ENCODE results near the gene TSGA10. TPM values are rescaled to one million over a fixed set of nuclear protein-coding genes. Genes with fewer than 3 reads are reported as not detected.
"Not testable (repeated sequence)": the region's sequence is repeated elsewhere in the genome, so short reads cannot be mapped to it uniquely, and the experiment has no call there.

TSGA10 gene
- polyA plus RNA-seq, 3 donors: 0.79 to 8.1 (median 3.4) TPM

DNA sequence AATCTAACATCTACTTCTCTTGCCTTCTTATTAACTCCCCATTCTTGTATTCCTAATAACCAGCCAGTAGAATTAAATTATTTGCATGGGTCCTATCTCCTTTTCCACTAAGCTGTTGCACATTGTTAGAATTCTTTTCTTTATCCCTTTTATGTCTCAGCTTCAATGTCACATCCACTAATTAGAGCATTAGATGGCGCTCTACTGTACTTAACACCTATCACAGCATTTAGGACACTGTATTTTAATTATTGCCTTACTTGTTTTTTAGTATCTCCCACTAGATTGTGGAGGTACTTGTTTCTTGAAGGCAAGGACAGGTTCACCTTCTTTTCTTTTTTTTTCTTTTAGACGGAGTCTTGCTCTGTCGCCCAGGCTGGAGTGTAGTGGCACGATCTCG is 3.9 kb upstream of the TSGA10 start:
- 94 to 95% (median 94%) methylated on average over 5 of the region's 5 CpGs for WGBS, 3 donors
- no peak overlapping the region for H3K27ac ChIP-seq (ENCODE audit: low read depth, low read length)

DNA sequence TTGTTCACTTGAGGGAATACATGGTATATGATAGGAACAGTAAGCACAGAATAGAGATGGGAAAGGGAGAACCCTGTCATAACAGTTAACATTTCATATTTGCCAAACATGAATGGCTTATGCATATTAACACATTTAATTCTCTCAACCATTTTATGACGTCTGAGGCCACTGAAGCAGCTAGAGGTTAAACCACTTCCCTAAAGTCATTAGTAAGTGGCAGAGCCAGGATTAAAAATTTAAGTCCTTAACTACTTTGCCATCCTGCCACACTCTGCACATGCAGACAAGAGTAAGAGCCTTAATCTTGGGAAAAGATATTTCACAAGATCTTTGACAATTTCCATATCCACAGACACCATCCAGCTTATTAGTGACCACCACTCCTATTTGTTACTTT is 2.1 kb upstream of the TSGA10 start:
- no peak overlapping the region for H3K27ac ChIP-seq (ENCODE audit: low read depth, low read length)
- WGBS, 3 donors: 55 to 73% (median 56%) methylated on average over 1 of the region's 1 CpG

DNA sequence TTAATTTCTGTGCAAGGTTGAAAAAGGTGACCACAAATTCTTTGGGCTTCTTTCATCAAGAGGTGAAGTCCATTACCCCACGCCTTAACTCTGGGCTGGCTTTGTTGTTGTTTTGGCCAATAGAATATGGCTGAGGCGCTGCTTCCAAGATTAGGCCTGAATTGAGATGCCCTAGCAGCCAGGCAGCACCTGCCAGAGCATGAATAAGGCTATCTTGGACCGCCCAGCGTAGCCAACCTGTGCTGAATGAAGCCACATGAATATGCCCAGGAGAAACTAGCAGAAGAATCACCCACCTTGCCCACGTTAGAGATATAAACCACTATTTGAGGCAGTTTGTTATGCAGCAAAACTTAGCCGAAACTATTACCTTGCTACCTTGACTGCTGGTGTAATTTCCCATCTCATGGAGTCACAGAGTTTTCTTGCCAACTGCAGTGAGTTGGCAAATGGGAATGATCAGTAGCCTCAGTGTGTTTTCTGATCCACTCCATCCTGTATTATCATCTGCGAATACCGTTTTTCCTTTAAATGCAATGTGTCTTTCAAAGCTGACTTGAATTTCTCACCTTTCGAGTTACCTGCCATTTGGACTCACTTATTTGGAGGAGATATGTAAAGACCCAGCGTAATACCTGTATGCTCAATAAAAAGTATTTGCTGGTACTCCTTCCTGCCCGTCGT is 679 bp downstream of the TSGA10 start:
- H3K27ac ChIP-seq (ENCODE audit: low read depth, low read length): no peak overlapping the region
- 30 to 43% (median 43%) methylated on average over 12 of the region's 12 CpGs for WGBS, 3 donors

DNA sequence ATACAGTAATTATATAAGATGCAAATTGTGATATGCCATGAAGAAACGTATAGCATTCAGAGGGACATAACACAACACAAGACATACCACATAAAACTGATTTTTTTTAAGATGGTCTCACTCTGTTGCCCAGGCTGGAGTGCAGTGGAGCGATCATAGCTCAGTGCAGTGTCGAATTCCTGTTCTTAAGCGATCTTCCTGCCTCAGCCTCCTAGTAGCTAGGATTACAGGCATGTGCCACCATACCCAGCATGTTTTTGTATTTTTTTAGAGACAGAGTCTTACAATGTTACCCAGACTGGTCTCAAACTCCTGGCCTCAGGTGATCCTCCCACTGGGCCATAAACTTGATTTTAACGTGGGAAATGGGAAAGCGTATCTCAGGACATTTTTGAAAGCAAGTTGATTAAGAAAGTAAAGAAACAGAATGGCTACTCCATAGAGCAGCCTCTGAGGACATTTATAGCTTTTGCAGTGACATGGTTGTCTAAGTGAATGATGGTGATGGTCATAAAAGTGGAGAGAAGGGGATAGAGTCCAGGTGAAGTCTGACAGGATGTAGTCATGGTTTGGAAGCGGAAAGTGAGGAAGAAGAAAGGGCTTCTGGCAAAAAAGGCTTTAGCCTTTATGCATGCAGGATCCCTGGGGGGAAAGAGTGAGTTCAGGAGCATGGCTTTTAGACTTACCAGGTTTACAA is 2.4 kb downstream of the TSGA10 start:
- no peak overlapping the region for H3K27ac ChIP-seq (ENCODE audit: low read depth, low read length)
- 85 to 88% (median 88%) methylated on average over 7 of the region's 7 CpGs for WGBS, 3 donors

DNA sequence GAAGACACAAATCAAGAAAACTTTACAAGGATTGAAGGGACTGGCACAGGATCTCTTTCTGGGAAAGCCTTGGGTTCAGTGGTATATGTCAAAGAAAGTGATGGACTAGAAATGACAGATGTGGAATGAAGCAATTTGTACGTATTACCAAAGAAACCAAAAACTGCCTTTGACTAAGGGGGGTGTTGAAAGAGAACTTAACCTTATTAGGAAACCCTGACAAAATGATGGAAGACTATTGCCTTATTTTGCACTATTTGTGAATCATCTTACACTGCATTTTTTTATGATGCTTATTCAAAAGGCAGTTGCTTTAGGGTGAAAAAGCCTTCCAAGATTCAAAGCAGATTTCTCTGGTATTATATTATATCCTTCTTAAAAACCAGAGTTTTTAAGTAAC is 4.0 kb downstream of the TSGA10 start:
- 46 to 97% (median 60%) methylated on average over 1 of the region's 1 CpG for WGBS, 3 donors
- H3K27ac ChIP-seq (ENCODE audit: low read depth, low read length): no peak overlapping the region

DNA sequence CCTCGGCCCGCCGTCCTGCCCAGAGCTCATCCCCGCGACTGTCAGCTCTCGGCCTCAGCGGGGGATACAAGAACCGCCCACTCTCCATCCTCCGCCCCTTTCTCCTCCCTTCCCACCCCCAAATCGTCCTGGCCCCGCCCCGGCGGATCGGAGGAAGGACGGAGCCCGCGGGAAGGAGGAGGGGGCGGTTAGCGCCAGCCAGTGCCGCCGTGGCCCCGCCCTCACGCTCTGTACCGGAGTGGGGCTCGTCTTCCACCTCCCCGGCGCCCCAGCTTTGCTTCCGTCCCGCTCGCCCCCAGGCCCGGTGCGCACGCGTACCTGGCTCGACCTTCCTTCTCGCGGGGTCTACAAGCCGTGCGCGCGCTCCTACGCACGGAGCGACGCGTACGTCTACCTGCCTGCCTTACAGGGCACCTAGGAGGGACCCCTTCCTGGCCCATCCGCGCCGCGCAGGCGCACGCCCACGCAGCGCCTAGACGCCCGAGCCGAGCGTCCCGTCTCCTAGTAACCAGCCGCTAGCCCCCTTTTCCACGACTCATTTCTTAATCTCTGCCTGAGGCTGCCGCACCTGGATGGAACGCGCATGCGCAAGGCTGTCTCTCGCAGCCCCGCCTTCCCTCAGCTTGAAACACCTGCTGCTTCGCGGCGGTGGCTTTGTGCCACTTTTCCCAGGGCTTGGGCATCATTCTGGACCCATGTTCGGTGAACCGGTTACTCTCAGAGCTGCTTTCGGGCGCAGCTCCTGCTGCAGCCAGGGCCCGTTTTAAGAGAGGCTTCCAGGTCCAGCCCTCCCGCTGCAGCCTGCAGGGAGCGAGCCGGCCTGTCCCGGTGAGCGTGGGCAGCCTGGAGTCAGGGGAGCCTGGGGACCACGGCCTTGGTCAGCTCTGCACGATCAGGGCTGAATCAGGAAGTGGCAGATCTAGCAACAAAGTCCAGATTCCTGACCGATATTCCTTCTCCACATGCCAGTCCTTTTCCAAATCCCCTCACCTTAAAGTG is 13.3 kb downstream of the TSGA10 start, which contains the start of gene C2orf15:
TSS of gene C2orf15 (plus strand) at position 598 of the 999 bp plus-strand sequence. CDS start 8,852 bp downstream, outside the sequence.
- WGBS, 3 donors: 0 to 1% (median 0%) methylated on average over 73 to 84 of the region's 84 CpGs
- H3K27ac ChIP-seq (ENCODE audit: low read depth, low read length): no peak within 1 kb of the TSS

DNA sequence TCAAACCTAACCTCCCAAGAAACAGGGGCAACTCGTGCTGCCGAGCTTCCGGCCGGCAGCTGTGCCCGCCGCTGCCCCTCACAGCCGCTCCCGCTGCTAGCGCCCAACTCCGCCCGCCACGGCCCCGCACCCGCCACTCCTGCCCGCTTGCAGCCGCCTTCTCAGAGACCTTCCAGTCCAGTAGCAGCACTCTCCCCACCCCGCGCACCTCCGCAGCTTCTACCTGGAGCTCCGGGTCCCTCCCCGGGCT is 14.0 kb downstream of the TSGA10 start:
- 0% methylated on average over 19 to 21 of the region's 21 CpGs for WGBS, 3 donors
- no peak overlapping the region for H3K27ac ChIP-seq (ENCODE audit: low read depth, low read length)

DNA sequence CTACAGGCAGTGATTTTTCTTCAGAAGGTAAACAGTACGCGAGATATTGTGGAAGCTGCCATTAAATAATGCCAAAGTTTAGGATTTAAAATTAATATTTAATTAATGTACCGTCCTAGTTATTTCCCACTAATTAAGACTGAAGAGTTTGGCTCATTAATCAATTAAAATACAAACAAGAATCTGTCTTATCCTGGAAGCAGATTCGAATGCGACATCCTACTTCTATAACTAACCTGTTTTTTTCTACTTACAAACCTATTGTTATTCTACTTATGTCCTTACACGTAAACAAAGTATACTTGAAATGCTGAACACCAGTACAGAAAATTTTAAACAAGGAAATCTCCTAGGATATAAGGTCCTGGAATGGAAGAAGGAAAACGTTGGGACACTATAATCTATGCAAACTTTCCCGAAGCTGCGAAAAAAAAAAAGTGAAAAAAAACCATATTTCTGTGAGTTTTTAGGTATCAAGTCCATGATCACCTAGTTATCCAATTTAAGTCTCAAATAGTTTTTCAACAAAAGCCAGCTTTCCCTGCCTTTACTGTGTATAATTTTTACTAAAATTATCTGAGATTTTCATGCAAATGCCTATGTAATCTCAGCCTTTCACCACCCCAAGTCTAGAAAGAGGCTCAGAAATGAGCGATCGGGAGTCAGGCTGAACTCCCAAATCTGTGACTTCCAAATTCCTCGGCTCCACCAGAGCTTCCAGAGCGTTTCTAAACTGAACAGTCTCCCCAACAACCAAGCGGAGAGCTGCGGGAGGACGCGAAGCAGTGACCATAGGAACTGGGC is 14.5 kb downstream of the TSGA10 start:
- 9 to 29% (median 23%) methylated on average over 17 of the region's 17 CpGs for WGBS, 3 donors
- H3K27ac ChIP-seq (ENCODE audit: low read depth, low read length): no peak overlapping the region

DNA sequence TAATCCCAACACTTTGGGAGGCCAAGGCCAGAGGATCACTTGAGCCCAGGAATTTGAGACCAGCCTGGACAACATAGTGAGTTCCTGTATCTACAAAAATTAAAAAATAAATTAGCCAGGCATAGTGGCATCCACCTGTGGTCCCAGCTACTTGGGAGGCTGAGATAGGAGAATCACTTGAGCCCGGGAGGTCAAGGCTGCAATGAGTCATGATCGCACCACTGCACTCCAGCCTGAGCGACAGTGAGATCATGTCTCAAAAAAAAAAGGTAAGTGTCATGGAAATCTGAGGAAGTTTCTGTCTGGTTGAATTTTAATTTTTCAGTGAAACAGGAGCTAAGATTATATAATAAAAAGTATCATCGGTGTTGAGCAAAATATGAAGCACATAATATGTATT is 15.7 kb downstream of the TSGA10 start:
- 96 to 98% (median 97%) methylated on average over 4 of the region's 4 CpGs for WGBS, 3 donors
- no peak overlapping the region for H3K27ac ChIP-seq (ENCODE audit: low read depth, low read length)

DNA sequence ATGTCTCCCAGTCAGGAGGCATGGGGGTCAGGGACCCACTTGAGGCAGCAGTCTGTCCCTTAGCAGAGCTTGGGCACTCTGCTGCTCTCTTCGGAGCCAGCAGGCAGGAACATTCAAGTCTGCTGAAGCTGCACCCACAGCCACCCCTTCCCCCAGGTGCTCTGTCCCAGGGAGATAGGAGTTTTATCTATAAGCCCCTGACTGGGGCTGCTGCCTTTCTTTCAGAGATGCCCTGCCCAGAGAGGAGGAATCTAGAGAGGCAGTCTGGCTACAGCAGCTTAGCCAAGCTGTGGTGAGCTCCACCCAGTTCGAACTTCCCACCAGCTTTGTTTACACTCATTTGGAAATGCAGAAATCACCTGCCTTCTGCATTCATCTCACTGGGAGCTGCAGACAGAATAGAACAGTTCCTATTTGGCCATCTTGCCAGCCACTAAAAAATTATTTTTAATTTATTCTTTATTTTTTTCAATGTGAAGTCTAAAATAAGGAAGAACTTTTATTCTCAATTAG is 19.6 kb downstream of the TSGA10 start:
- WGBS, 3 donors: 85 to 100% (median 87%) methylated on average over 2 of the region's 2 CpGs

DNA sequence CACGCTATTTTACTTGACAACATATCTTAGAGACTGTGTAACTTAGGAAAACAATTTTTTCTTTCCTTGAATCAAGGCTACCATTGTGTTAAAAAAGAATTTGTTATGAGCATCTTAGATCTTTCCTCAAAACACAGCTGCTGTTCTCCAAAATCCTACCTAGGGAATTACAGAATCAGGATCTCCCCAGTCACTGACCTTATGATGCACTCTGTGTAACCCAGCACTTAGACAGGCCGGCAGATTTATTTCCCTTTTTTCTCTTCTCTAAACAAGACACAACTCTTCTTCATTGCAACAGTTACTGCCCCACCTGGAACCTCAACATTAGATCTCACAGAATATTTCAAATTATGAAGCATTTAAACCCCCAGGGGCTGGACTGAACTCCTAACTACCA is 26.8 kb downstream of the TSGA10 start:
- H3K27ac ChIP-seq (ENCODE audit: low read depth, low read length): no peak overlapping the region
- 62 to 84% (median 66%) methylated on average over 2 of the region's 2 CpGs for WGBS, 3 donors

More for the DNA sequence above, 19.6 kb downstream of the TSGA10 start:
- H3K27ac ChIP-seq (ENCODE audit: low read depth, low read length): not testable (repeated sequence)

DNA sequence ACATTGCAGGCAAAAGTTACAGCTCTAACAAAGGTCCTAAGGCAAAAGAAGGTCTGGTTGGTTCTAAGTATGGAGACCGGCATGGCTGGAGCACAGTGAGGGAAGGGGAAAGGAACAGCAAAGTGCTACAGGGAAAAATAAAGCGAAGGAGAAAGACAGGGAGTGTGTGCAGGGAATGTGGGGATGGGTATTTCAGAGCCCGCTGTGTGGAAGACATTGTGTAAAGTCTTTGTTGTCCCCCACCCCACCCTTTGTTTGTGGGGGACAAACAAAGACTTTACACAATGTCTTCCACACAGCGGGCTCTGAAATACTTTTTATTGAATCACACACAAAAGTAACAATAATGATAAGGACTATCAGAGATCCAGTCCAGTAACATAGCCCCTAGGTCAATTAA is 42.1 kb downstream of the TSGA10 start:
- no peak overlapping the region for H3K27ac ChIP-seq (ENCODE audit: low read depth, low read length)
- 62 to 89% (median 85%) methylated on average over 4 of the region's 4 CpGs for WGBS, 3 donors

DNA sequence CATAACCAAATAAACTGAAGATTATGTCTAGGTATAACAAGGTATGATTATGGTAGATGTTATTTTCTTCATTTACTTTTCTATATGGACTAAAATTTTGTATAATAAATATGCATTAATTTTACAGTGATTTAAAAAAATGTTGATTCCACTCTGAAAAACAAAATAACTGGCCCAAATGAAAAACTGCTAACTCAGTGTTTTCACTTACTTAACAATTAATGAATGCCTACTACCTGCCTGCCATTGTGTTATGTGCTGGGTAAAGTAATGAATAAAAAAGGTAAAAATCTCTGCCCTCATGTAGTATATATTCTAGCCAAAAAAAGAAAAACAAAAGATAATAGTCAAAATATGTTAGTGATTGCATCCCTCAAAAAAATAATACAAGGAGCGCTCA is 42.8 kb downstream of the TSGA10 start:
- WGBS, 3 donors: 88 to 96% (median 93%) methylated on average over 1 of the region's 1 CpG
- H3K27ac ChIP-seq (ENCODE audit: low read depth, low read length): no peak overlapping the region

DNA sequence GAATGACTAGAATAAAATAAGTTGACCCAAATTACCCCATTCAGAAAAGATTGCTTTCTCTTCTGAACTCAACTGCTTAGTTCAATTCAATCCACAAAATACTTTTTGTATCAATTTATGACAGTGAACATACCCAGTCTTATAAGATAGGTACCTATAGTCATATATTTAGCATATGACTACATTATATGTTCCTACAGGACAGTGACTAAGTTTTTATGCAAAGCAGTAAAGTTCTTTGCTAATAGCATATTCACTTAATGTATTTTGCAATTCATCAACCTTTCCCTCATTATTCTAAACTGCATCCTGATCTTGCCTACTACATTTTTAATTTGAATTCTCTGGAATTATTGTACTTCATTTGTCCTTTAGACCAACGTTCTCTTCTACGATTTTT is 43.5 kb downstream of the TSGA10 start:
- no peak overlapping the region for H3K27ac ChIP-seq (ENCODE audit: low read depth, low read length)
- WGBS, 3 donors: 75 to 89% (median 82%) methylated on average over 2 of the region's 2 CpGs

DNA sequence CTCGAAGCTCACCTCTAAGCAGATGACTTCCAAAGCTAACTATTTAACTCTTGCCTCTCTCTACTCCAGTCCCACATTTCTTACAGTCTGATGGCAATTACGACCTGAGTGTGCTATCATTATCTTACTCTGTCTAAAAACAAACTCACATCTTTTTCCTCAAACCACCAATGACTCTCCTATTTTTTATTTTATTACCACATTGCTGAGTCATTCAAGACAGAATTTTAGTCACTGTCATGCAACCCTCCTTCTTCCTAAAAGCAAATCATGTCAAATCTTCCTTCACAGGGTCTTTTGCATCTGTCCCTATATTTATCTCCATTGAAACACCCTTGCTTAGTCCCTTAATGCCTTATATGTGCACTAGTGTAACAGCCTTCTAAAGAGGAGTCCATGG is 47.8 kb downstream of the TSGA10 start:
- 54 to 62% (median 55%) methylated on average over 2 of the region's 2 CpGs for WGBS, 3 donors
- no peak overlapping the region for H3K27ac ChIP-seq (ENCODE audit: low read depth, low read length)

DNA sequence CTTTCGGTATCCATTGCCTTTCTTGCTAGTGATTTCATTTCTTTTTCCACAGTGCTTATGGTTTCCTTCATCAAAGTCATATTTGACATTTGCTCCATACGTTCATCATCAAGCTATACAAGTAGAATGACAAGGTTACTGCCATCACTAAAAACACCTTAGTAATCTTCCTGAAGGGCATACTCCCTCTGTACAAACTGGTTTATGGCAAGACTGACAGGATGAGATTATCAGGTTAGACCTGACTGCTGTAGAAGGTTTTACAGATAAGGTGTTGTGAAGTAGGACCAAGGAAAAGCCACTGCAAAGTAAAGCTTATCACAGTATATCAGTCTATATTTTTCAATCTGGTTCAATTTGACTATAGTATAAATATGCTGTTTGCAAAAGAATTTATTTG is 50.7 kb downstream of the TSGA10 start:
- H3K27ac ChIP-seq (ENCODE audit: low read depth, low read length): no peak overlapping the region
- 82 to 91% (median 90%) methylated on average over 2 of the region's 2 CpGs for WGBS, 3 donors

DNA sequence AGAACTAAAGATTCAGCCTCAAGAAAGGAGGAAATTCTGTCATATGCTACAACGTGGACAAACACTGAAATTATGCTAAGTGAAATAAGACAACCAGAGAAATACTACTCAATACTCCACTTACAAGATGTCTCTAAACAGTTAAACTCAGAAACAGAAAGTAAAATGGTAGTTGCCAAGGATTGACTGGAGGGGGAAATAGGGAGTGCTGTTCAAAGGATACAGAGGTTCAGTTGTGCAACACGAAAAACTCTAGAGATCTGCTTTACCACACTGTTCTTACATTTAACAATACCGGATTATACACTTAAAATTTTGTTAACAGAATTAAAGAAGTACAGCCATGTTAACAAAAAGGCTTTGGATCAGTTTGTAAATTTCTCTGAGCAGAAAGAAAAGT is 53.0 kb downstream of the TSGA10 start:
- 11 to 50% (median 20%) methylated on average over 3 of the region's 3 CpGs for WGBS, 3 donors
- H3K27ac ChIP-seq (ENCODE audit: low read depth, low read length): no peak overlapping the region

DNA sequence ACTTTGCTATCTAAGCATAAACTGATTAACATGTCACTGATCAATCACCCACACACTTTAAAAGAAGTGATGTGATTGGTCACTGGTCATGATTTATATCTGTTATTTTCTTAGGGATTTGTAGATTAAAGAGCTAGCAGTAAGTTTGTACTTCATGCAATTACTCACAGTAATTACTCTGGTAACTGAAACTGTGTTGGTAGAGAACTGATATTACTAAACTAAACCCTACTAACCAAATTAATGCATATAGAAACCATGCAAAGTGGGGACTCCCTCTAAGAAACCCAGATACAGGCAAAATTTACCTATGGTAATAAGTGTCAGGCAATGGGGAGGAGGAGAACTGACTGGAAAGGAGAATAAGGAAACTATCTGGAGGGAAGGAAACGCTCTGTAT is 58.0 kb downstream of the TSGA10 start:
- H3K27ac ChIP-seq (ENCODE audit: low read depth, low read length): no peak overlapping the region
- 83 to 88% (median 84%) methylated on average over 1 of the region's 1 CpG for WGBS, 3 donors
